GM18526 (cell line): Measurements from ENCODE around the gene GPC2.
"Not testable (repeated sequence)": the region's sequence is repeated elsewhere in the genome, so short reads cannot be mapped to it uniquely, and the experiment has no call there.

Source experiments
- POLR2A ChIP-seq: IDR thresholded peaks from 3 replicates; pipeline ENCODE4 v1.6.1; 2011; ENCODE audit not compliant: insufficient read length; ENCODE audit errors: extremely low read depth

The GPC2 gene, protein sequence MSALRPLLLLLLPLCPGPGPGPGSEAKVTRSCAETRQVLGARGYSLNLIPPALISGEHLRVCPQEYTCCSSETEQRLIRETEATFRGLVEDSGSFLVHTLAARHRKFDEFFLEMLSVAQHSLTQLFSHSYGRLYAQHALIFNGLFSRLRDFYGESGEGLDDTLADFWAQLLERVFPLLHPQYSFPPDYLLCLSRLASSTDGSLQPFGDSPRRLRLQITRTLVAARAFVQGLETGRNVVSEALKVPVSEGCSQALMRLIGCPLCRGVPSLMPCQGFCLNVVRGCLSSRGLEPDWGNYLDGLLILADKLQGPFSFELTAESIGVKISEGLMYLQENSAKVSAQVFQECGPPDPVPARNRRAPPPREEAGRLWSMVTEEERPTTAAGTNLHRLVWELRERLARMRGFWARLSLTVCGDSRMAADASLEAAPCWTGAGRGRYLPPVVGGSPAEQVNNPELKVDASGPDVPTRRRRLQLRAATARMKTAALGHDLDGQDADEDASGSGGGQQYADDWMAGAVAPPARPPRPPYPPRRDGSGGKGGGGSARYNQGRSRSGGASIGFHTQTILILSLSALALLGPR

DNA sequence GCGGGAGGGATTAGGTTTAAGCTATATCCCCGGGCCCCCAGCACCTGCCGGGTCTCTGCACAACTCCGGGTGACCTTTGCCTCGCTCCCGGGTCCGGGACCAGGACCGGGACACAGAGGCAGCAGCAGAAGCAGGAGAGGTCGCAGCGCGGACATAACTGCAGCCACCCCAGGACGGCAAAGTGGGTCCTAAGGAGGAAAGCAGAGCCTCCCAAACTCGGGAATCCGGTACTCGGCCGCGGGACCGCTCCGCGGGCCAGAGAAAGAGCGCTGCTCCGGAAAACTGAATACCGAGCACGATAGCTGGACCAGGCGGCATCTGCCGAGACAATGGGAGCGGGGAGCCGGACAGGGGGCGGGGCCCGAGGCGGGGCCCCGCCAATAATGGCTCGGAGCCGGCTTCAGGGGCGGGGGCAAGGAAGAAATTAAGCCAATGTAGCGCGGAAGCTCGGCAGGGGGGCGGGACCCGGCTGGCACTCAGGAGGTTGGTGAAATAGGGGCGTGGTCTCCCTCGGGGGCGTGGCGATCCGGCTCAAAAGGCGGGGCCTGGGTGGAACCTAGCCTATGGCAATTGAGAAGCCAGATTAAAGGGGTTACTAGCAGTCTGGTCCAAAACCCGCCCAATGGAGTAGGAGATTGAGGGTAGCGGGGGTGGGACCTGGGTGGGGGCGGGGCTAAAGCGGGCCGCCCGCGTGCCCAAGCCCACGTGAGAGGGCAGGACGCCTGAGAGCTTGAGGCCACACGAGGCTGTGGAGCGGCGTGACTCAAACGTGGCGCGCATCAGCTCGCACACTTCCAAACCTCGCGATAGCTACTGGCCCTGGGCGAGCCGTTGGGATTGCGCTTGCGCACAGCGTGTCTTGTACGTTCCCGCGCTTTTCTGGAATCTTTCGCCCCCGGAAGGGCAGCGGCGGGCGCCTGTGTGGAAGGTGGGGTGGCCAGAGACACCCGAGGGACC lies at the start of gene GPC2, which contains the start of gene STAG3:
Gene GPC2, minus strand, starts transcription at position 337 of the 957 bp plus-strand sequence. Its CDS starts 182 bp downstream, at position 155.
Gene STAG3, plus strand, starts transcription at position 874 of the 957 bp plus-strand sequence. CDS start 2,639 bp downstream, outside the sequence.
- TF ChIP-seq POLR2A, result peak; percentile 26

- TF ChIP-seq POLR2A, result no peak
These were observed 45.4 kb upstream of the GPC2 start for GRCh38 chr7:100222445-100223132.

DNA sequence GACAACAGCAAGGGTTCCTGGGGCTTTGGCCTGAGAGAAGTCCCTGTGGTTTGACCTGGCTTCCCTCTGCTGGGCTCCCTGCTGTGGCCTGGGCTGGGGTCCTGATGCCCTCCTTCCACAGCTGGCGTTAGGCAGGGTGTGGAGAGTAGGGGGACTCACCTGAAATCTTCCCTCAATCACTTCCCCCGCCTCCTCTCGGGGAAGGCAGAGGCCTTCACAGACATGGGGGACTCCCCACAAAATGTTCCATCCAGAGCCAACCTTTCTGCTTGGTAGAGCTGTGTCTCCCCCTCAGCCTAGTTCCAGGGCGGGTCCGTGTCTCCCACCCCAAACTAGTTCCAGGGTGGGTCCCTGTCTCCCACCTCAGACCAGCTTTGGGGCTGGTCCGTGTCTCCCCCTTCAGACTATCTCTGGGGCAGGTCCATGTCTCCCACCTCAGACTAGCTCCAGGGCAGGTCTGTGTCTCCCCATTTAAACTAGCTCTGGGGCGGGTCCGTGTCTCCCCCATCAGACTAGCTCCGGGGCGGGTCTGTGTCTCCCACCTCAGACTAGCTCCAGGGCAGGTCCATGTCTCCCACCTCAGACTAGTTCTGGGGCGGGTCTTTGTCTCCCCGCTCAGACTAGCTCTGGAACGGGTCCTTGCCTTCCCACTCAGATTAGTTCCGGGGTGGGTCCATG lies 44.7 kb upstream of the GPC2 start:
- TF ChIP-seq POLR2A, result no peak

DNA sequence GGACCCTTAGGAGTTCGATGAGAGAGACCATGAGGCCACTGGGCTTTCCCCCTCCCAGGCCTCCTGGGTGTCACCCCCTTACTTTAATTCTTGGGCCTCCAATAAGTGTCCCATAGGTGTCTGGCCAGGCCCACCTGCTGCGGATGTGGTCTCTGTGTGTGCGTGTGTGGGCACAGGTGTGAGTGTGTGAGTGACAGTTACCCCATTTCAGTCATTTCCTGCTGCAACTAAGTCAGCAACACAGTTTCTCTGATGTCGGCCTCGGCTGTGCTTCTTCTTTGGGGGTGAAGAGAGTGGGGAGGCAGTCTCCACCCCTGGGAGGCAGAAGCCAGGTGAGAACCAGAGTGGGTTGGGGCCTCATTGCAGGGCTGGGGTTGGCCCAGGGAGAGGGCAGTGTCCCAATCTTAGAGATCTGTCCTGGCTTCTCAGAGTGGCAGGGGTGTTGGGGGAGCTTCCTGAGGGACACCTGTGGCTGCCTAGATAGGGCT lies 44.1 kb upstream of the GPC2 start:
- TF ChIP-seq POLR2A, result peak; percentile 72

DNA sequence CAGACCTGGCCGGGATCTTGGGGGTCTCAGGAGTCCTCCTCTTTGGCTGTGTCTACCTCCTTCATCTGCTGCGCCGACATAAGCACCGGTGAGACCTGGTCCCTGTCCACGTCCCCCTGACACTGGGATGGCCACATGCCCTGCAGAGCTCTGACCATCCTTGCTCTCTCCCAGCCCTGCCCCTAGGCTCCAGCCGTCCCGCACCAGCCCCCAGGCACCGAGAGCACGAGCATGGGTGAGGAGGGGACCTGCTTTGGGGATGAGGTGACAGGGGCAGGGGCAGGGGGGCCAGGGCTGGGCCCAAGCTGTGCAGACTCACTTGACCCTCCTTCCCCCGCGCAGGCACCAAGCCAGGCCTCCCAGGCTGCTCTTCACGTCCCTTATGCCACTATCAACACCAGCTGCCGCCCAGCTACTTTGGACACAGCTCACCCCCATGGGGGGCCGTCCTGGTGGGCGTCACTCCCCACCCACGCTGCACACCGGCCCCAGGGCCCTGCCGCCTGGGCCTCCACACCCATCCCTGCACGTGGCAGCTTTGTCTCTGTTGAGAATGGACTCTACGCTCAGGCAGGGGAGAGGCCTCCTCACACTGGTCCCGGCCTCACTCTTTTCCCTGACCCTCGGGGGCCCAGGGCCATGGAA lies 43.5 kb upstream of the GPC2 start:
- no peak for TF ChIP-seq POLR2A

DNA sequence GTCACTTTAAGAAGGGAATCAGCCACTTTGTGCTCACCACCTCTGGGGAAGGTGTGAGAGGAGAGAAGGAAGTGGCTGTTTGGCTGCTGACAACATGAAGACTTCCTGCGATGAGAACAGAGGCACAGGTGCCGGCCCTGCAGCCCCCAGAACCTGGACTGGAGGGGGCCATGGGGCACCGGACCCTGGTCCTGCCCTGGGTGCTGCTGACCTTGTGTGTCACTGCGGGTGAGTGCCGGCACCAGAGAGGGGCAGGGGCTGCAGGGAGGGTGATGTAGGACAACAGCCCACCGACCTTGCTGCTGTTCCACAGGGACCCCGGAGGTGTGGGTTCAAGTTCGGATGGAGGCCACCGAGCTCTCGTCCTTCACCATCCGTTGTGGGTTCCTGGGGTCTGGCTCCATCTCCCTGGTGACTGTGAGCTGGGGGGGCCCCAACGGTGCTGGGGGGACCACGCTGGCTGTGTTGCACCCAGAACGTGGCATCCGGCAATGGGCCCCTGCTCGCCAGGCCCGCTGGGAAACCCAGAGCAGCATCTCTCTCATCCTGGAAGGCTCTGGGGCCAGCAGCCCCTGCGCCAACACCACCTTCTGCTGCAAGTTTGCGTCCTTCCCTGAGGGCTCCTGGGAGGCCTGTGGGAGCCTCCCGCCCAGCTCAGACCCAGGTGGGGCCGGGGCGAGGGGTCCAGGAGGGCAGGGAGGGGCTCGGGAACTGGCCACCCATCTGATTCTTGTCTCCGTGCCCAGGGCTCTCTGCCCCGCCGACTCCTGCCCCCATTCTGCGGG lies 42.8 kb upstream of the GPC2 start, which contains the start of gene PVRIG:
Gene PVRIG, plus strand, starts transcription at position 149 of the 785 bp plus-strand sequence. Its CDS starts 22 bp downstream, at position 171.
- TF ChIP-seq POLR2A, result not testable (repeated sequence)

- TF ChIP-seq POLR2A, result no peak
These were observed 42.1 kb upstream of the GPC2 start for GRCh38 chr7:100219271-100219737.

DNA sequence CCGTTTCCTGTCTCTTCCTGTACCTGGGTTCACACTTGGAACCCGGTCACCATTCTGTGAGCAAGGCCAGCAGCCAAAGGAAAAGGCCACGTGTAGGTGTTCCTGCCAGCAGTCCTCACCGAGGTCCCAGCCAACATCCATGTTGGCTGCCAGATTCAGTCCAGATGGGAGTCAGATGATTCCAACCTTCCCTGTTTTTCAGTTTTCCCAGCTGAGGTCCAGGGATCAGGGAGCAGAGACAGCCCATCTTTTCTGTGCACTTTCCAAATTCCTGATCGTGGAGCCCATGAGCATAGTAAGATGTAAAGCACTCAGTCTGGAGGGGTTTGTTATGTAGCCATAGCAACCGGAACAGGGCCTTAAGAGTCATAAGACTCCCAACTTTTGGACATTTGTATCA lies 38.7 kb upstream of the GPC2 start:
- no peak for TF ChIP-seq POLR2A

DNA sequence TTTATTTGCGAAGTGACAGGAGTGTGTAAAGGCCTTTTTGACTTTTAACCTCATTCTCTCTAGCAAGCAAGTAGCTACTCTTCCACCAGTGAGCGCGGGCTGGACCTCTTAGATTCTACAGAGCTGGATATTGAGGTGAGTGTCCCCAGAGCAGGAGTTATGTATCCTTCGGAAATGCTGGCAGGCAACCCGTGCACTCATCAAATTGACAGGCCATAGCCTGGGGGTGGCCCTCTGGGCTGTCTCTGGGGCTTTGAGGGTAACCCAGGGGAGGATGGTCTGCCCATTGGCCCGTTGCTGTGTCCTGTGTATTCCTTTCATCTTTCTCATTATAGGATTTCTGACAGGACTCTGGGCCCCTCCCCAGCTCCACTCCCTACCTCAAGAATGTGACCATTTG lies 36.5 kb upstream of the GPC2 start:
- no peak for TF ChIP-seq POLR2A

DNA sequence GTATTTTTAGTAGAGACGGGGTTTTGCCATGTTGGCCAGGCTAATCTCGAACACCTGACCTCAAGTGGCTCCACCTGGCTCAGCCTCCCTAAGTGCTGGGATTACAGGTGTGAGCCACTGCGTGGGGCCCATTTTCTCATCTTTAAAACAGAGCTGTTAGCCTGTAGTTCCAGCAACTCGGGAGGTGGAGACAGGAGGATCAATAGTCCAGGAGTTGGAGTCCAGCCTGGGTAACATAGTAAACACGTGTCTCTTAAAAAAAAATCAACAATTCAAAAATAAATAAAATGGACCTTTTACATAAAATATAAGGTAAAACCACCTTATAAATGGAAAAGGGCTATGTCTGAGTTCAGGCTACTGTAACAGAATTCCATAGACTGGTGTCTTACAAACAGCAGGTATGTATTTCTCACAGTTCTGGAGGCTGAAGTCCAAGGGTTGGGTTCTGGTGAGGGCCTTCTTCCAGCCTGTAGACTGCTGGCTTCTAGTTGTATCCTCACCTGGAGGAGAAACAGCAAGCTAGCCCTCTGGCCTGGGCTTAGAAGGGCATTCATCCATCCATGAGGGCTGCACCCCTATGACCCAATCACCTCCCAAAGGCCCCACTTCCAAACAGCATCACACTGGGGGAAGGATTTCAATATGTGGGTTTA lies 35.6 kb upstream of the GPC2 start:
- no peak for TF ChIP-seq POLR2A

DNA sequence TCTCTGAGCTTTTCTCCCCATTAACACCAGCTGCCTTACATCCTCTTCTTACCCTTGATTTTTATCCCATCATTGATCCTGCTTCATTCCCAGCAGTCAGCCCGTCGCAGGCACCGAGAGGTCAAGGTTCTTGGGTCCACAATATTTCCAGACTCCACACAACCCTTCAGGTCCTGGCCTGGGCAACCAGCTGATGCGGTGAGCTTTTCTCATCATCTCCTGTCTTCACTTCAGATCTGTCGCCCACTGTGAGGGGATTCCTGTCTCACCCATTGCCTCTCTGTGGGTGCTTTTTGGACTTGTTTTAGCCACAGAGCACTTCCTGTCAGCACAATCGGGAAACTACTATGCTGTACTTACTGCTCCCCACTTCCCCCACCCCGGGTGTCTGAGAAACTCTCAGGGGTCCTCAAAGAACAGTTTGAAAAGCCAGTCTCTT lies 34.2 kb upstream of the GPC2 start:
- TF ChIP-seq POLR2A, result no peak

GRCh38 chr7:100210805-100211204 lies 33.6 kb upstream of the GPC2 start:
- TF ChIP-seq POLR2A, result no peak
